ENCODE data around the gene IVNS1ABP. TPM values are rescaled to one million over a fixed set of nuclear protein-coding genes. Genes with fewer than 3 reads are reported as not detected.

The IVNS1ABP gene
- total RNA-seq, 1 donor from 2014 or later = 61.0 TPM

DNA sequence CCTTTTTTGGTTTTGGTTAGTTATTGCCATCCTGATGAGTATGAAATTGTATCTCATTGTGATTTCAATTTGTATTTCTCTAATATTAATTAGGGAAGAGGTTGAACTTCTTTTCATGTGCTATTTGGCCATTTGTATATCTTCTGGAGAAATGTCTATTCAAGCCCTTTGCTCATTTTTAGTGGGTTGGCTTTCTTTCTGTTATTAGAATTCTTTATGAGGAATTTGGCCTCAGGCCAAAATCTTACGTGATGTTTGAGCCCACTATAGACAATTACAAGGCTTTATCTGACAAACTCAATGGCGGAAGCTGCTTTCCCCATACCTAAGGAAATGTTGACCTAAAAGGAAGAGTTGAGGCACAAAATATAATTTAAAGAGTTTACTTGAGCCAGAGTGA lies 32.9 kb downstream of the IVNS1ABP start:
- TF ChIP-seq, protein P1, sequence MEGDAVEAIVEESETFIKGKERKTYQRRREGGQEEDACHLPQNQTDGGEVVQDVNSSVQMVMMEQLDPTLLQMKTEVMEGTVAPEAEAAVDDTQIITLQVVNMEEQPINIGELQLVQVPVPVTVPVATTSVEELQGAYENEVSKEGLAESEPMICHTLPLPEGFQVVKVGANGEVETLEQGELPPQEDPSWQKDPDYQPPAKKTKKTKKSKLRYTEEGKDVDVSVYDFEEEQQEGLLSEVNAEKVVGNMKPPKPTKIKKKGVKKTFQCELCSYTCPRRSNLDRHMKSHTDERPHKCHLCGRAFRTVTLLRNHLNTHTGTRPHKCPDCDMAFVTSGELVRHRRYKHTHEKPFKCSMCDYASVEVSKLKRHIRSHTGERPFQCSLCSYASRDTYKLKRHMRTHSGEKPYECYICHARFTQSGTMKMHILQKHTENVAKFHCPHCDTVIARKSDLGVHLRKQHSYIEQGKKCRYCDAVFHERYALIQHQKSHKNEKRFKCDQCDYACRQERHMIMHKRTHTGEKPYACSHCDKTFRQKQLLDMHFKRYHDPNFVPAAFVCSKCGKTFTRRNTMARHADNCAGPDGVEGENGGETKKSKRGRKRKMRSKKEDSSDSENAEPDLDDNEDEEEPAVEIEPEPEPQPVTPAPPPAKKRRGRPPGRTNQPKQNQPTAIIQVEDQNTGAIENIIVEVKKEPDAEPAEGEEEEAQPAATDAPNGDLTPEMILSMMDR (IDR thresholded peaks at IDR 0.05) = no peak
- no peaks in the 10 kb centered on the region for H3K4me1 ChIP-seq
- H3K4me3 ChIP-seq = no peak overlapping the region
- H3K27me3 ChIP-seq = no peaks in the 10 kb centered on the region
- intact Hi-C loops (cut with DNase I) = no loop called here
- no peak overlapping the region for H3K27ac ChIP-seq
- peaks cover 0 to 8% of the 10 kb centered on the region in 2 donors for H3K36me3 ChIP-seq
- DNase-seq (ENCODE audit: low spot score in 2 of 2) = no peak
- no peaks in the 10 kb centered on the region for H3K9me3 ChIP-seq

- H3K4me3 ChIP-seq = no peak overlapping the region
- TF ChIP-seq, protein P1 (IDR thresholded peaks at IDR 0.05) = no peak
- no peaks in the 10 kb centered on the region for H3K9me3 ChIP-seq
- H3K27ac ChIP-seq = no peak overlapping the region
- H3K36me3 ChIP-seq = peaks cover 0 to 14% of the 10 kb centered on the region in 2 donors
- no peaks in the 10 kb centered on the region for H3K4me1 ChIP-seq
- DNase-seq (ENCODE audit: low spot score in 2 of 2) = no peak
- intact Hi-C loops (cut with DNase I) = no loop called here
- no peaks in the 10 kb centered on the region for H3K27me3 ChIP-seq
These were observed 35.8 kb downstream of the IVNS1ABP start for GRCh38 chr1:185281245-185281644.

DNA sequence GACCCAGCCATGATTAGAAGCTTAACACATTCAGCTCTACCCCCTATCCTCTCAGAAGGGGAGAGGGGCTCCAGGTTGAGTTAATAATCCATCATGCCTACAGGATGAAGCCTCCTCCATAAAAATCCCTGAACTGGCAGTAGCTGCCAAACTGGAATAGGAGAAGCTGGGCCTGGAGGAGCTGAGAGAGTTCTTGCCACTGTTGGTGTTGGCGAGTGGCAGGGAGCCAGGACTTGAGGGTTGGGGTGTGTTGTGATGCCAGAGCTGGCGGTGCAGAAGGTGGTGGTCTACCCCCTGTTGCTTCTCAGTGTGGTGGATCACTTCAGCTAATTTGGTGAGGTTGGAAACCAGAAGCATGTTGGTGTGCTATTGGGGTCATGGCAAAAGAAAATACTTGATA lies 36.5 kb downstream of the IVNS1ABP start:
- TF ChIP-seq, protein P1 (IDR thresholded peaks at IDR 0.05) = no peak
- no peak overlapping the region for H3K27ac ChIP-seq

GRCh38 chr1:185279571-185279970 lies 37.5 kb downstream of the IVNS1ABP start:
- H3K36me3 ChIP-seq = peaks cover 0 to 14% of the 10 kb centered on the region in 2 donors
- no peak overlapping the region for H3K4me3 ChIP-seq
- intact Hi-C loops (cut with DNase I) = no loop called here
- DNase-seq (ENCODE audit: low spot score in 2 of 2) = no peak
- no peaks in the 10 kb centered on the region for H3K27me3 ChIP-seq
- no peaks in the 10 kb centered on the region for H3K4me1 ChIP-seq
- no peak overlapping the region for H3K27ac ChIP-seq
- no peaks in the 10 kb centered on the region for H3K9me3 ChIP-seq
- TF ChIP-seq, protein P1 (IDR thresholded peaks at IDR 0.05) = no peak

More for the DNA sequence above, 36.5 kb downstream of the IVNS1ABP start:
- H3K27me3 ChIP-seq = no peaks in the 10 kb centered on the region
- intact Hi-C loops (cut with DNase I) = no loop called here
- no peaks in the 10 kb centered on the region for H3K4me1 ChIP-seq
- H3K4me3 ChIP-seq = no peak overlapping the region
- no peaks in the 10 kb centered on the region for H3K9me3 ChIP-seq
- peaks cover 0 to 14% of the 10 kb centered on the region in 2 donors for H3K36me3 ChIP-seq
- no peak for DNase-seq (ENCODE audit: low spot score in 2 of 2)

- DNase-seq (ENCODE audit: low spot score in 2 of 2) = no peak
- TF ChIP-seq, protein P1 (IDR thresholded peaks at IDR 0.05) = no peak
- intact Hi-C loops (cut with DNase I) = no loop called here
- H3K36me3 ChIP-seq = peaks cover 0 to under 1% of the 10 kb centered on the region in 2 donors
- H3K4me3 ChIP-seq = no peak overlapping the region
- H3K27ac ChIP-seq = no peak overlapping the region
- no peaks in the 10 kb centered on the region for H3K27me3 ChIP-seq
- H3K4me1 ChIP-seq = no peaks in the 10 kb centered on the region
- no peaks in the 10 kb centered on the region for H3K9me3 ChIP-seq
These were observed 45.1 kb downstream of the IVNS1ABP start for GRCh38 chr1:185271921-185272320.

DNA sequence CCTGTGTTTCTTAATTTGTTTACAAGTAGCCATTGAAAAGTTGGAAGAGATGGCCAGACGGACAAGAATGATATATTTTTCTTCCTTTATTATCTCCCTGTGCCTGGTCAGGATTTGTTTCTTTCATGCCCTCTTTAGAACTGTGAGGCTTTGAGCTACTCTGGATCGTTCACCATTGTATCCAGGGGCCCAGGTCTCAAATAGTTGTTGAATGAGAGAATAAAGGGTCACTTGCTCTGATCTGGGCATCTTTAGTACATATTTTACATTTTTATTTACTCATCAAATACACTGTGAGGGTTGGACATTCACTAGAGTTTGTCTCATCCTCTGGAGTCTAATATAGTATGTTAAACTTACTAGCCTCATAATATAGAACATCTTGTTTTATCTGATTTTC lies 48.7 kb downstream of the IVNS1ABP start:
- H3K4me1 ChIP-seq = no peaks in the 10 kb centered on the region
- intact Hi-C loops (cut with DNase I) = no loop called here
- H3K9me3 ChIP-seq = no peaks in the 10 kb centered on the region

More for the DNA sequence above, 48.7 kb downstream of the IVNS1ABP start:
- TF ChIP-seq, protein P1 (IDR thresholded peaks at IDR 0.05) = no peak
- Histone ChIP-seq H3K36me3 (no peaks in the 10 kb centered on the region), H3K27me3 (no peaks in the 10 kb centered on the region), H3K4me3 (no peak overlapping the region), H3K27ac (no peak overlapping the region)
- DNase-seq (ENCODE audit: low spot score in 2 of 2) = no peak

Measured in ascending aorta (tissue), 2 donors.